ENCODE measurements around the gene NT5DC2.

Gene NT5DC2

GRCh38 chr3:52524752-52525679 lies 8.6 kb downstream of the NT5DC2 start:
- peak in 1 of 4 experiments; percentile 3 for DNase-seq

GRCh38 chr3:52524258-52524751 lies 9.4 kb downstream of the NT5DC2 start:
- peak in 2 of 4 experiments; percentile 31 to 34 for DNase-seq

- peak in 2 of 4 experiments; percentile 6 to 24 for DNase-seq
Measured at GRCh38 chr3:52523386-52524257, 10.0 kb downstream of the NT5DC2 start.

GRCh38 chr3:52522651-52523251 lies 10.9 kb downstream of the NT5DC2 start:
- DNase-seq: no peak

GRCh38 chr3:52521881-52522650 lies 11.6 kb downstream of the NT5DC2 start:
- no peak for DNase-seq

- DNase-seq: no peak
Measured at GRCh38 chr3:52521488-52521824, 12.2 kb downstream of the NT5DC2 start.

GRCh38 chr3:52520716-52521487 lies 12.8 kb downstream of the NT5DC2 start:
- no peak for DNase-seq

- no peak for DNase-seq
Measured at GRCh38 chr3:52520141-52520667, 13.5 kb downstream of the NT5DC2 start.

- DNase-seq: no peak
Measured at GRCh38 chr3:52519445-52520140, 14.1 kb downstream of the NT5DC2 start.

- DNase-seq: peak in 2 of 4 experiments; percentile 44 to 46
Measured at GRCh38 chr3:52518723-52519444, 14.8 kb downstream of the NT5DC2 start.

GRCh38 chr3:52517796-52518722 lies 15.6 kb downstream of the NT5DC2 start:
- no peak for DNase-seq

- no peak for DNase-seq
Measured at GRCh38 chr3:52516509-52517195, 17.0 kb downstream of the NT5DC2 start.

- DNase-seq: no peak
Measured at GRCh38 chr3:52515192-52515591, 18.5 kb downstream of the NT5DC2 start.

- no peak for DNase-seq
Measured at GRCh38 chr3:52514576-52514975, 19.1 kb downstream of the NT5DC2 start.

- no peak for DNase-seq
Measured at GRCh38 chr3:52513281-52513680, 20.4 kb downstream of the NT5DC2 start.

- no peak for DNase-seq
Measured at GRCh38 chr3:52512727-52513126, 20.9 kb downstream of the NT5DC2 start.

GRCh38 chr3:52512105-52512504 lies 21.6 kb downstream of the NT5DC2 start:
- no peak for DNase-seq

GRCh38 chr3:52511509-52511908 lies 22.1 kb downstream of the NT5DC2 start:
- DNase-seq: no peak
